Measurements from ENCODE around the gene TRAM2.

The TRAM2 gene

DNA sequence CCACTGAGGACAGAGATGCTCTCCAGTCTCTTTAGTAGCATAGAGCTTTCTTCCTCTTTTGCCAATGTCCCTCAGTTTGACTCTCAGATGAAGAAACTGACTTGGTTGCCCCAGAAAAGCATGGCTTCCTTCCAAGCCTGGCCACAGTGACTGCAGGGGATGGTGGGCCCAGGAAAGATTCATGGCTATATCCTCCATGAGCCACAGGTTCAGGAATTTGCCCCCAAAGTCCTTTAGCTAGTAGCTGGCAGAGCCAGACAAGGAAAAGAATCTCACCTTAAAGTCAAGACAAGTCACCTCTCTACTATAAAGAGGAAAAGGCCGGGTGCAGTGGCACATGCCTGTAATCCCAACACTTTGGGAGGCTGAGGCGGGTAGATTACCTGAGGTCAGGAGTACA lies 43.4 kb downstream of the TRAM2 start:
- Histone ChIP-seq H3K4me3 (ENCODE audit: low read length, poor library complexity, severe bottlenecking) (no peak overlapping the region), H3K4me2 (ENCODE audit: low read depth, low read length, poor library complexity, severe bottlenecking) (no peak overlapping the region), H3K9me2 (replicated peaks; ENCODE audit: low read depth, low read length) (no peaks in the 10 kb centered on the region), H3K27me3 (ENCODE audit: insufficient read depth, low read length, poor library complexity, severe bottlenecking) (no peaks in the 10 kb centered on the region), H2AFZ (ENCODE audit: low read length) (no peak overlapping the region), H3K4me1 (ENCODE audit: insufficient read depth, low read length, poor library complexity, severe bottlenecking) (peaks cover 69% of the 10 kb centered on the region), H3F3A (ENCODE audit: low read depth) (peaks cover 36% of the 10 kb centered on the region), H4K20me1 (ENCODE audit: insufficient read depth, low read length, poor library complexity, severe bottlenecking) (no peaks in the 10 kb centered on the region), H3K36me3 (ENCODE audit: insufficient read depth, low read length) (peaks cover 40% of the 10 kb centered on the region; the same call in 1 of the 2 replicates), H3K79me2 (ENCODE audit: insufficient read depth, low read length) (peaks cover 62% of the 10 kb centered on the region), H3K9ac (ENCODE audit: low read depth, low read length, poor library complexity, severe bottlenecking) (peak overlapping the region; percentile 41), H3K9me3 (ENCODE audit: insufficient read depth, low read depth, low read length) (no peaks in the 10 kb centered on the region)
- no peak for TF ChIP-seq EZH2phosphoT487 (IDR thresholded peaks at IDR 0.05; ENCODE audit: borderline replicate concordance)
- TF ChIP-seq, protein P1, sequence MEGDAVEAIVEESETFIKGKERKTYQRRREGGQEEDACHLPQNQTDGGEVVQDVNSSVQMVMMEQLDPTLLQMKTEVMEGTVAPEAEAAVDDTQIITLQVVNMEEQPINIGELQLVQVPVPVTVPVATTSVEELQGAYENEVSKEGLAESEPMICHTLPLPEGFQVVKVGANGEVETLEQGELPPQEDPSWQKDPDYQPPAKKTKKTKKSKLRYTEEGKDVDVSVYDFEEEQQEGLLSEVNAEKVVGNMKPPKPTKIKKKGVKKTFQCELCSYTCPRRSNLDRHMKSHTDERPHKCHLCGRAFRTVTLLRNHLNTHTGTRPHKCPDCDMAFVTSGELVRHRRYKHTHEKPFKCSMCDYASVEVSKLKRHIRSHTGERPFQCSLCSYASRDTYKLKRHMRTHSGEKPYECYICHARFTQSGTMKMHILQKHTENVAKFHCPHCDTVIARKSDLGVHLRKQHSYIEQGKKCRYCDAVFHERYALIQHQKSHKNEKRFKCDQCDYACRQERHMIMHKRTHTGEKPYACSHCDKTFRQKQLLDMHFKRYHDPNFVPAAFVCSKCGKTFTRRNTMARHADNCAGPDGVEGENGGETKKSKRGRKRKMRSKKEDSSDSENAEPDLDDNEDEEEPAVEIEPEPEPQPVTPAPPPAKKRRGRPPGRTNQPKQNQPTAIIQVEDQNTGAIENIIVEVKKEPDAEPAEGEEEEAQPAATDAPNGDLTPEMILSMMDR (conservative IDR thresholded peaks at IDR 0.05; ENCODE audit: low read length) = no peak

DNA sequence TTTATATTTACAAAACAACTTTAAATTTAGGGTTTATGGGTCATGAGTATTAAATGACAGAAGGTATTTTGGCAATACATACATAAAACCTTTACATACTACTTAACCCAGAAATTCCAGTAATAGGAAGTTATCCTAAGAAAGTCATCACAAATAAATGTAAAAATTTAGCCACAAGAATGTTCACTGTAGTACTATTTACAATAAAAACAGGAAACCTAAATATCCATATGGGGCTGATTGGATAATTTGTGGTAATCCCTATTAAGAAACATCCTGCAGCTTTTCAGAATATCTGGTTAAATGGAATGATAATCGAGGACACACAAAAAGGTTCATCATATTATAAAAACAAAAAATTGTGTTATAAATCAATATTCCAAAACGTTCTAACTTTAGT lies 44.4 kb downstream of the TRAM2 start:
- peaks cover 59% of the 10 kb centered on the region for H3K4me1 ChIP-seq (ENCODE audit: insufficient read depth, low read length, poor library complexity, severe bottlenecking)
- H2AFZ ChIP-seq (ENCODE audit: low read length) = no peak overlapping the region
- peaks cover 65% of the 10 kb centered on the region for H3K79me2 ChIP-seq (ENCODE audit: insufficient read depth, low read length)
- H3F3A ChIP-seq (ENCODE audit: low read depth) = peaks cover 27% of the 10 kb centered on the region
- H3K36me3 ChIP-seq (ENCODE audit: insufficient read depth, low read length) = peaks cover 47% of the 10 kb centered on the region; the same call in 1 of the 2 replicates
- no peak overlapping the region for H3K4me3 ChIP-seq (ENCODE audit: low read length, poor library complexity, severe bottlenecking)
- TF ChIP-seq, protein P1 (conservative IDR thresholded peaks at IDR 0.05; ENCODE audit: low read length) = no peak
- TF ChIP-seq EZH2phosphoT487 (IDR thresholded peaks at IDR 0.05; ENCODE audit: borderline replicate concordance) = no peak
- no peak overlapping the region for H3K9ac ChIP-seq (ENCODE audit: low read depth, low read length, poor library complexity, severe bottlenecking)
- H3K27me3 ChIP-seq (ENCODE audit: insufficient read depth, low read length, poor library complexity, severe bottlenecking) = no peaks in the 10 kb centered on the region
- no peak overlapping the region for H3K4me2 ChIP-seq (ENCODE audit: low read depth, low read length, poor library complexity, severe bottlenecking)
- H3K9me3 ChIP-seq (ENCODE audit: insufficient read depth, low read depth, low read length) = no peaks in the 10 kb centered on the region
- H4K20me1 ChIP-seq (ENCODE audit: insufficient read depth, low read length, poor library complexity, severe bottlenecking) = no peaks in the 10 kb centered on the region
- no peaks in the 10 kb centered on the region for H3K9me2 ChIP-seq (replicated peaks; ENCODE audit: low read depth, low read length)

DNA sequence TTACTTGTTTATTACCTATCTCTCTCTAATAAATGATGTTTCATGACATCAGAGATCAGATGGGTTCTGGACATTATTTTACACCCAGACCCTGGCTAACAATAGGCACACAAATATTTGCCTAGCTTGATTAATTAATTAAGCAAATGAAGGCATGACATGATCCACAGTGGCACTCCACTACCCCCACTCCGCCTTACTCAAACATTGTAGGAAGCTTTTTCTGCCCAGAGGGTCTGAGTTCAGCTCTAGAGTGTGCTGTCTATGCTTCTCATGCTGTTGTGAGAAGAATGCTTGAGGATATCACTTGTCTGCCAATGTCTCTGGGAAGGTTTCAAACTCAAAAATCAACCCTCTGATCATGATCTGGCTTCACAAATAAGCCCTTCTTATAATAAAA lies 45.0 kb downstream of the TRAM2 start:
- peaks cover 47% of the 10 kb centered on the region; the same call in 1 of the 2 replicates for H3K36me3 ChIP-seq (ENCODE audit: insufficient read depth, low read length)
- H3K27me3 ChIP-seq (ENCODE audit: insufficient read depth, low read length, poor library complexity, severe bottlenecking) = no peaks in the 10 kb centered on the region
- peaks cover 53% of the 10 kb centered on the region for H3K4me1 ChIP-seq (ENCODE audit: insufficient read depth, low read length, poor library complexity, severe bottlenecking)
- peaks cover 25% of the 10 kb centered on the region for H3F3A ChIP-seq (ENCODE audit: low read depth)
- peak overlapping the region; percentile 33 for H3K9ac ChIP-seq (ENCODE audit: low read depth, low read length, poor library complexity, severe bottlenecking)
- no peak overlapping the region for H3K4me2 ChIP-seq (ENCODE audit: low read depth, low read length, poor library complexity, severe bottlenecking)
- no peaks in the 10 kb centered on the region for H4K20me1 ChIP-seq (ENCODE audit: insufficient read depth, low read length, poor library complexity, severe bottlenecking)
- no peaks in the 10 kb centered on the region for H3K9me3 ChIP-seq (ENCODE audit: insufficient read depth, low read depth, low read length)
- TF ChIP-seq, protein P1 (conservative IDR thresholded peaks at IDR 0.05; ENCODE audit: low read length) = no peak
- TF ChIP-seq EZH2phosphoT487 (IDR thresholded peaks at IDR 0.05; ENCODE audit: borderline replicate concordance) = no peak
- peaks cover 69% of the 10 kb centered on the region for H3K79me2 ChIP-seq (ENCODE audit: insufficient read depth, low read length)
- H2AFZ ChIP-seq (ENCODE audit: low read length) = no peak overlapping the region
- no peaks in the 10 kb centered on the region for H3K9me2 ChIP-seq (replicated peaks; ENCODE audit: low read depth, low read length)
- no peak overlapping the region for H3K4me3 ChIP-seq (ENCODE audit: low read length, poor library complexity, severe bottlenecking)
